Fibroblast of the aortic adventitia (primary cell): ENCODE data around the gene MTX1. TPM values are rescaled to one million over a fixed set of nuclear protein-coding genes. Genes with fewer than 3 reads are reported as not detected.

Experiments
- DNase-seq: peaks from one replicate; pipeline ENCODE4 v3.0.0-alpha.2; 2010; ENCODE audit warnings: low read depth
- H3K4me3 ChIP-seq: 2 replicates; pipeline ENCODE4 v1.5.1; 2011; ENCODE audit warnings: low read depth, mild to moderate bottlenecking, control low read depth, low read length, moderate library complexity
- total RNA-seq: library from RNA; depleted of rRNA; stranded (reverse); fragments of >200 nt; gene quantifications from 2 replicates; pipeline ENCODE4 v1.2.3, GENCODE V29; 2012; ENCODE audit warnings: low replicate concordance
- TF ChIP-seq, protein P1 (sequence below): IDR thresholded peaks from 2 replicates; pipeline ENCODE4 v1.5.1; 2011; ENCODE audit warnings: mild to moderate bottlenecking, low read length, control low read depth, inconsistent platforms; ENCODE audit not compliant: insufficient read depth

Gene MTX1
- total RNA-seq, 1 donor: 26.1 TPM

DNA sequence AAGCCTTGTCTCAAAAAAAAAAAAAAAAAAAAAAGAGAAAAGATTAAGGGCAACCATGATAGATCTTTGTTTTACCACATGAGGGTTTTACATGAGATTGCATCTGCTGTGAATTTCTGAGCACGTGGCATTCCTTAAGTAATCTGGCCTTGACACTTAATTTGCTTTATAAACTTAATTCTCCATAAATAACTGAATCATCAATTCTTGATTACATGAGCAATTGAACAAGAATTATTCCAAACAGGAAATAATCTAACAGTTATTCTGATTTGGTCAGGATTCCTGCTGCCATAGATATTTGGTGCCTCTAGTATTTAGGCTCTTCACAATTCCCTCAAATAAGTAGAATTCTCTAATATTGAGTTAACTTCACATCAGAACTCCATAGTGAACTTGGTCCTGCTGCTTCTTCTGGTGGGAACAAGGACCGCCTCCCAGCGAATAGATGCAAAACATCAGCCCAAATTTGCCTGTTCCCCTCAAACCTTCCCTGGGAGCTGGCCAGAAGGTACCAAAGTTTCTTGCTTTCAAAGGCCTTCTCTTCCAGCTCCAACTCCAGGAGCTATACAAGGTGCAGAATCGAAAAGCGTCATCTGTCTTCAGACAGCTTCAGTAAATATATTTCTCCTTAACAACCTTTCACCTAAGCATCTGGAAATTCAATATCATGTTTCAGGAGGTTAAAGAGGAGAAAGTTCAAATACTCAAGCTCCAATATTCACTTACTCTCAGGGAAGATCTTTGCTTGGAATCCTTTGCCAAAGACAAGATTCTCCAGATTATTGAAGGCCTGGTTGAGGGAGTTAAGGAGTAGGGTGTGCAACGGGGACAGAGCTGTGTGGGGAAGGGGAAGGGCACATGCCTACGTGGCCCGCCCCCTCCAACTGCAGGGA lies 36.4 kb upstream of the MTX1 start:
- H3K4me3 ChIP-seq: peak overlapping the region; percentile 98
- no peak for DNase-seq
- TF ChIP-seq, protein P1, sequence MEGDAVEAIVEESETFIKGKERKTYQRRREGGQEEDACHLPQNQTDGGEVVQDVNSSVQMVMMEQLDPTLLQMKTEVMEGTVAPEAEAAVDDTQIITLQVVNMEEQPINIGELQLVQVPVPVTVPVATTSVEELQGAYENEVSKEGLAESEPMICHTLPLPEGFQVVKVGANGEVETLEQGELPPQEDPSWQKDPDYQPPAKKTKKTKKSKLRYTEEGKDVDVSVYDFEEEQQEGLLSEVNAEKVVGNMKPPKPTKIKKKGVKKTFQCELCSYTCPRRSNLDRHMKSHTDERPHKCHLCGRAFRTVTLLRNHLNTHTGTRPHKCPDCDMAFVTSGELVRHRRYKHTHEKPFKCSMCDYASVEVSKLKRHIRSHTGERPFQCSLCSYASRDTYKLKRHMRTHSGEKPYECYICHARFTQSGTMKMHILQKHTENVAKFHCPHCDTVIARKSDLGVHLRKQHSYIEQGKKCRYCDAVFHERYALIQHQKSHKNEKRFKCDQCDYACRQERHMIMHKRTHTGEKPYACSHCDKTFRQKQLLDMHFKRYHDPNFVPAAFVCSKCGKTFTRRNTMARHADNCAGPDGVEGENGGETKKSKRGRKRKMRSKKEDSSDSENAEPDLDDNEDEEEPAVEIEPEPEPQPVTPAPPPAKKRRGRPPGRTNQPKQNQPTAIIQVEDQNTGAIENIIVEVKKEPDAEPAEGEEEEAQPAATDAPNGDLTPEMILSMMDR: no peak

DNA sequence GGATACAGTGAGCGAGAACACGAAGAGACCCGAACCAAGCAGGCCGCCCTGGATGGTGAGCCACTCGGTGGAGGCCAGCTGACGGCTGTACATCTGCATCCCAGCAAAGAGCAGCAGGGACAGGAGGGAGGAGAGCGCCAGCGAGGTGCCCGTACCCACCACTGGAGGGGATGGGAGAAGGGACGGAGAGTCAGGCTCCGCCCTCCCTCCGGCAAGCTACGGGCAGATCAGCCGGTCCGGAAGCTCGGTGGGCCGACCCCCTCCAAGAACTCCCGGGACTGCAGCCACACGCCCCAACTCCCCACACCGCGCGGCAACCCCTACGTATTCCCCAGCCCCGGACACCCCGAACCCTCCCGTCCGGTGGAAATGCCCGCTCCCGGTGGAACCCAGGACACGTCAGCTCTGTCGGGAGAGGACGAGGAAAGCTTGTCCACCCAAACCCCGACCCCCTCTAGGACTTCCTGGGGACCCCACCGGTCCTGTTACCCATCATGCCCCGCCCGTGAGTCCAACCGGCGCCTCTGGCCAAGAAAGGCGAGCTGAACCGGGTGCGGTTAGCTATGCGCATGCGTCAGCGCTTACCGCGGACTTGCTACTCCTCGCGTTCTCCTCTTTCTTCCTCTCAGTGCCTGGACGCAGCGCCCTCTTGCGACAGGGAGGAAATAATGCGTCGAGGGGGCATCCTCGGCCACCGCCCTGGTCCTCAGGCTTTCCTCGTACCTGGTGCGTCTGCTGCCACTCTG lies 35.6 kb upstream of the MTX1 start, which contains the start of gene KRTCAP2:
Gene KRTCAP2, minus strand, starts transcription at position 573 of the 746 bp plus-strand sequence. Its CDS starts 80 bp downstream, at position 493.
- H3K4me3 ChIP-seq: peak within 1 kb of the TSS; percentile 98
- peak; percentile 97 for DNase-seq
- TF ChIP-seq, protein P1: peak; percentile 97

DNA sequence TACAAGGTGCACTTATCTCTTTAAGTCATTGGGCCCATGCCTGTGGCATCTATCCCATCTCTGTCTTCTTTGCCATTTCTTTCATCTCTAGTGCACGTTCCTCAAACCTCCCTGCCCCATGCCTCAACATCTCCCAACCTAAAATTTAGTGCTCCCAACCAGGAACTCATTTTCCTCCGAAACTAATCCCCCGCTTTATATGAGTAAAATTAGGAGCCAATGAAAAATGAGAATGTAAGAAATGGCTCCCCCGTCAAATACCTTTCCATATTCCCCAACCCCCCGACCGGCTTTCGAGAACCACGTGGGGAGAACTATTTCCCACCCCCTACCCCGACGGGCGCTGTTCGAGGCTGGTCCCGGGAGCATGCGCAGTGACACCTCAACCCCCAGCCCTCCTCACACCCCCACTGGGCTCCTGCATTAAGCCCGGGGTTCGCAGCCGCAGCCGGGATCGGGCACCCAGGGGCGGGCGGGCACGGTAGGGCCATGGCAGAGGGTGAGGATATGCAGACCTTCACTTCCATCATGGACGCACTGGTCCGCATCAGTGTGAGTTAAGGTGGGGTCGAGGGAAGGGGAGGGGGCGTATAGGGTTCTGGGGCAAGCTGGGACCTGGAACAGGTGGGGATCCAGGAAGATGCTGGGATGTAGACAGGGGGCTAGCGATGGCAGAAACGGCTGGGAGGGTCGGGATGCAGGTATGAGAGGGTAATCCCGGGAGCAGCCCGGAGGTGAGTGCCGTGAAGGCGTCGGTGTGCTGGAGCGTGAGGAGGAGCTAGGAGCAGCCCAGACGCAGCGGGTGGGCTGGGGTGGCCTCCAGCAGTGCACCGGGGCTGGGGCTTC lies 34.8 kb upstream of the MTX1 start, which contains the start of gene TRIM46:
Gene TRIM46, plus strand, starts transcription at position 372 of the 846 bp plus-strand sequence. Its CDS starts 118 bp downstream, at position 490.
- DNase-seq: peak; percentile 54

DNA sequence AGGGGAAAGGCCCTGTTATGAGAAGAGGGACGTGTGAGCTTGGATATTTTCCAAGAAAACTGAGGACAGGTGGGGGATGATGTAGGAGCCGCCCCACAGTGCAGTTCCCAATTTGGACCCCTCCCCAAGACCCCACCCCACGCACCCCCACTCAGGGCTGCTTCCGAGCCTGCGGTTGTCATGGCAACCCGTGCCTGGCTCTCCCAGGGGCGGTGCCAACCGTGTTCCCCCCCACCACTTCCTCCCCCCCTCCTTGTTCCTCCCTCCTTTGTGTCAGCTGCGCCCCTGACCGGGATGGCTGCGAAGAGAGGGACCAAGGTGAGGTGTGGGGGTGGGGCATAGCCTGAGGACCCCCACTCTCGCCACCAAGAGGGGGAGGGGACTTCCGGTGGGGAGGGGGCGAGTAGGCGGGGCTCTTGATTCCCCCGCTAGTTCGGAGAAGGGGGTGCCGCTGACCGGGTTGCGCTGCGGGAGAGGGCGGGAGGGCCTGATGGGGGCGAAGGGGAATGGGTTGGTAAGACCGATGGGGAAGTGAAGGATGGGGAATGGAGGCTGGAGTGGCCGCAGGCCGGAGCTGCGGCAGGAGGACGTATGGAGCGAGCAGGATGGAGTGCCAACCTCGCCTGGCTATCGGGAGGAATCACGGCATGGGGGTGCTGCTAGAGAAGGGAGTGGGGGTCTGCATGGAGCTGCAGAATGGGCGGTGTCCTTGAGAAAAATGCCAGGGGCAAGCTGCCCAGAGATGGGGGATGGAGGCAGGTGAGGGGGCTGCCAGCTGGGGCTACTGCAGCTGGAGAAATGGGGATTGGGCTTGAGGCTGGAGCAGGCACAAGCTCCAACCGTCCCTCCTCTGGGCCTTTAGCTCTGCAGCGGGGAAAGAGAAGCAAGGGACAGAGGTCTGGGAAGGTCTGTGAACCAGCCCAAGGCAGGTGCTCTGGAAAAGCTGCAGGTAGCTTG lies 33.9 kb upstream of the MTX1 start:
- TF ChIP-seq, protein P1: no peak
- DNase-seq: peak; percentile 28
- H3K4me3 ChIP-seq: peak overlapping the region; percentile 98

More for the DNA sequence above, 34.8 kb upstream of the MTX1 start, which contains the start of gene TRIM46:
- peak within 1 kb of the TSS; percentile 98 for H3K4me3 ChIP-seq
- TF ChIP-seq, protein P1: no peak

DNA sequence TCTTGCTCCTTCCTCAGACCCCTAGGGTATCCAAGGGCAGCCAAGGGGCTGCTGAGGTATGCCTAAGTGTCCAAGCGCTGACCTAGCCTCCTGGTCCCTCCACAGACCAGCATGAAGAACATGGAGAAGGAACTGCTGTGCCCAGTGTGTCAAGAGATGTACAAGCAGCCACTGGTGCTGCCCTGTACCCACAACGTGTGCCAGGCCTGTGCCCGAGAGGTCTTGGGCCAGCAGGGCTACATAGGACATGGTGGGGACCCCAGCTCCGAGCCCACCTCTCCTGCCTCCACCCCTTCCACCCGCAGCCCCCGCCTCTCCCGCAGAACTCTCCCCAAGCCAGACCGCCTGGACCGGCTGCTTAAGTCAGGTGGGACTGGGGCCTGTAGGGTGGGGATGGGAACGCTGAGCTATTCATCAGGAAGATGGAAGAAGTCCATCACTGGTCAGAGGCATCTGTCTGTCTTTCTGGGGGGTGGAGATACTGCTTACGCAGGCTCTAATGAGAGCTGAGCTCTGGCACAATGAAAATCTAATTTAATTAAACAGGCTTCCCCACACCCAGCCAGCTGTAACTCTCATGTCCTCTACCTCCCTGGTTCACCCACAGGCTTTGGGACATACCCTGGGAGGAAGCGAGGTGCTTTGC lies 33.1 kb upstream of the MTX1 start:
- TF ChIP-seq, protein P1: no peak
- no peak overlapping the region for H3K4me3 ChIP-seq
- no peak for DNase-seq
